HCT116 (cell line): ENCODE data around the gene ANKRD61. TPM values are rescaled to one million over a fixed set of nuclear protein-coding genes. Genes with fewer than 3 reads are reported as not detected.

Experiments
- ATAC-seq: fragments of 200-7000 bp; cut with Tn5 transposase; 2 replicates; pipeline ENCODE4 v1.9.1; 2020; ENCODE audit warnings: mild to moderate bottlenecking, moderate library complexity
- BruUV-seq: library from RNA; stranded (reverse); fragments of 400-500 nt; replicated peaks from 2 replicates; lab custom pipeline; 2021; lab: Mats Ljungman, UMichigan
- CTCF ChIA-PET: fragments of 300-600 bp; sonication (Branson Sonifier 250); formaldehyde crosslinking; loops from one replicate; lab custom pipeline; 2021; ENCODE audit warnings: antibody characterized with exemption; lab: Charles Lee
- POLR2A ChIA-PET: fragments of 300-600, 350-600 bp; sonication (Branson Sonifier 250); formaldehyde crosslinking; loops from one replicate; lab custom pipeline; 2021; ENCODE audit warnings: antibody characterized with exemption; lab: Charles Lee
- RAD21 ChIA-PET, 2 experiments: fragments of 300-600 bp; sonication (Branson Sonifier 250); formaldehyde crosslinking; loops; one replicate each; lab custom pipeline; 2023; ENCODE audit warnings: low total read pairs in 2 of 2; ENCODE audit not compliant: uncharacterized antibody in 2 of 2, unreplicated experiment in 2 of 2, low non-redundant PET in 1 of 2; lab: Charles Lee
- DNase-seq: peaks from one replicate; pipeline ENCODE4 v3.0.0-alpha.2; 2010; ENCODE audit warnings: low read depth, low spot score
- H2AFZ ChIP-seq: fragments of 200-600 bp; shearing (Covaris generic), sonication (generic); 2 replicates; pipeline ENCODE4 v1.6.1; 2017; ENCODE audit warnings: low read depth, mixed run types, mixed read lengths, antibody characterized with exemption, low read length; ENCODE audit not compliant: poor library complexity, severe bottlenecking
- H3K27ac ChIP-seq: 2 replicates; pipeline ENCODE4 v1.5.1; 2012; ENCODE audit warnings: low read depth, low read length
- H3K27me3 ChIP-seq: fragments of 200-600 bp; sonication (generic); 2 replicates; pipeline ENCODE4 v1.6.1; 2016; ENCODE audit warnings: mixed run types, low read length, mixed read lengths; ENCODE audit not compliant: insufficient read depth
- H3K36me3 ChIP-seq, 2 experiments: fragments of 200-500 bp in 1 of 2; fragments of 200-600 bp in 1 of 2; sonication (Bioruptor generic) in 1 of 2; sonication (generic) in 1 of 2; 2 replicates each; pipeline versions ENCODE4 v1.5.1 to v1.6.1; 2014 to 2016; ENCODE audit warnings: low read length in 2 of 2, inconsistent platforms in 1 of 2, mixed read lengths in 1 of 2, mixed run types in 1 of 2; ENCODE audit not compliant: insufficient read depth in 2 of 2, control insufficient read depth in 1 of 2
- H3K4me1 ChIP-seq, 2 experiments: fragments of 200-600 bp in 1 of 2; sonication (generic) in 1 of 2; 2 replicates each; pipeline versions ENCODE4 v1.5.1 to v1.6.1; 2012 to 2017; ENCODE audit warnings: low read length in 2 of 2, inconsistent platforms in 1 of 2, mild to moderate bottlenecking in 1 of 2, mixed read lengths in 1 of 2, mixed run types in 1 of 2, moderate library complexity in 1 of 2; ENCODE audit not compliant: insufficient read depth in 2 of 2, control insufficient read depth in 1 of 2
- H3K4me2 ChIP-seq: fragments of 200-600 bp; sonication (generic); 2 replicates; pipeline ENCODE4 v1.6.1; 2017; ENCODE audit warnings: mixed run types, low read length, mixed read lengths
- H3K4me3 ChIP-seq, 2 experiments: fragments of 200-600 bp in 1 of 2; sonication (generic) in 1 of 2; replicated peaks in 1 of 2; 2 replicates each; pipeline ENCODE4 v1.5.1; 2011 to 2016; ENCODE audit warnings: low read length in 2 of 2, control low read depth in 1 of 2, low read depth in 1 of 2, mild to moderate bottlenecking in 1 of 2, mixed read lengths in 1 of 2, mixed run types in 1 of 2
- H3K79me2 ChIP-seq: fragments of 200-600 bp; sonication (generic); 2 replicates; pipeline ENCODE4 v1.6.1; 2017; ENCODE audit warnings: mild to moderate bottlenecking, mixed run types, low read length, moderate library complexity, mixed read lengths; ENCODE audit not compliant: insufficient read depth
- H3K9ac ChIP-seq: fragments of 200-600 bp; sonication (generic); 2 replicates; pipeline ENCODE4 v1.6.1; 2016; ENCODE audit warnings: low read length, mixed read lengths
- H3K9me2 ChIP-seq: fragments of 200-600 bp; sonication (generic), shearing (Covaris generic); 2 replicates; pipeline ENCODE4 v1.6.1; 2017; ENCODE audit warnings: mixed run types, mild to moderate bottlenecking, moderate library complexity; ENCODE audit not compliant: insufficient read depth
- H3K9me3 ChIP-seq, 2 experiments: fragments of 200-500 bp in 1 of 2; fragments of 200-600 bp in 1 of 2; sonication (Bioruptor generic) in 1 of 2; sonication (generic) in 1 of 2; 2 replicates each; pipeline ENCODE4 v1.6.1; 2014 to 2017; ENCODE audit warnings: low read length in 2 of 2, mixed read lengths in 2 of 2, inconsistent platforms in 1 of 2, low read depth in 1 of 2, mild to moderate bottlenecking in 1 of 2, mixed run types in 1 of 2, moderate library complexity in 1 of 2; ENCODE audit not compliant: control insufficient read depth in 1 of 2, insufficient read depth in 1 of 2
- H4K20me1 ChIP-seq: fragments of 200-600 bp; sonication (generic), shearing (Covaris generic); 2 replicates; pipeline ENCODE4 v1.6.1; 2017; ENCODE audit warnings: mixed run types, mild to moderate bottlenecking, moderate library complexity; ENCODE audit not compliant: insufficient read depth
- CBX3 ChIP-seq: IDR thresholded peaks from 2 replicates; pipeline ENCODE4 v1.6.1; 2012; ENCODE audit warnings: low read depth
- ELF1 ChIP-seq: IDR thresholded peaks from 2 replicates; pipeline ENCODE4 v1.6.1; 2012; ENCODE audit warnings: low read depth, borderline replicate concordance
- EZH2 ChIP-seq: fragments of 200-600 bp; sonication (generic); IDR thresholded peaks from 2 replicates; pipeline ENCODE4 v1.6.1; 2017; ENCODE audit warnings: antibody characterized with exemption, mixed run types
- POLR2A ChIP-seq: IDR thresholded peaks from 2 replicates; pipeline ENCODE4 v1.7.0; 2011; ENCODE audit warnings: borderline replicate concordance; ENCODE audit not compliant: insufficient read depth, insufficient read length; ENCODE audit errors: extremely low read depth
- POLR2AphosphoS5 ChIP-seq: IDR thresholded peaks from 2 replicates; pipeline ENCODE4 v1.6.1; 2011; ENCODE audit warnings: mild to moderate bottlenecking, low read depth, low read length, moderate library complexity
- RAD21 ChIP-seq: IDR thresholded peaks from 2 replicates; pipeline ENCODE4 v1.6.1; 2012; ENCODE audit warnings: low read depth, mild to moderate bottlenecking
- SIN3A ChIP-seq: IDR thresholded peaks from 2 replicates; pipeline ENCODE4 v1.6.1; 2012; ENCODE audit warnings: low read depth
- SRF ChIP-seq: IDR thresholded peaks from 2 replicates; pipeline ENCODE4 v1.6.1; 2012; ENCODE audit warnings: low read depth
- ZFX ChIP-seq: fragments of 450-650 bp; IDR thresholded peaks from 2 replicates; pipeline ENCODE4 v1.6.1; 2017
- intact Hi-C: fragments of 100-400 bp; cut with micrococcal nuclease; formaldehyde crosslinking; loops from 2 replicates; pipeline ENCODE4 v1.10.0; 2022
- total RNA-seq: library from RNA; stranded (reverse); gene quantifications from one replicate; pipeline ENCODE4 v1.2.1, GENCODE V29; 2021; ENCODE audit not compliant: unreplicated experiment
- TF ChIP-seq, protein P1 (sequence below): IDR thresholded peaks from 2 replicates; pipeline ENCODE4 v1.6.1; 2012; ENCODE audit warnings: low read depth

ANKRD61 gene
- total RNA-seq, 1 experiment from 2014 or later = 0.17 TPM

DNA sequence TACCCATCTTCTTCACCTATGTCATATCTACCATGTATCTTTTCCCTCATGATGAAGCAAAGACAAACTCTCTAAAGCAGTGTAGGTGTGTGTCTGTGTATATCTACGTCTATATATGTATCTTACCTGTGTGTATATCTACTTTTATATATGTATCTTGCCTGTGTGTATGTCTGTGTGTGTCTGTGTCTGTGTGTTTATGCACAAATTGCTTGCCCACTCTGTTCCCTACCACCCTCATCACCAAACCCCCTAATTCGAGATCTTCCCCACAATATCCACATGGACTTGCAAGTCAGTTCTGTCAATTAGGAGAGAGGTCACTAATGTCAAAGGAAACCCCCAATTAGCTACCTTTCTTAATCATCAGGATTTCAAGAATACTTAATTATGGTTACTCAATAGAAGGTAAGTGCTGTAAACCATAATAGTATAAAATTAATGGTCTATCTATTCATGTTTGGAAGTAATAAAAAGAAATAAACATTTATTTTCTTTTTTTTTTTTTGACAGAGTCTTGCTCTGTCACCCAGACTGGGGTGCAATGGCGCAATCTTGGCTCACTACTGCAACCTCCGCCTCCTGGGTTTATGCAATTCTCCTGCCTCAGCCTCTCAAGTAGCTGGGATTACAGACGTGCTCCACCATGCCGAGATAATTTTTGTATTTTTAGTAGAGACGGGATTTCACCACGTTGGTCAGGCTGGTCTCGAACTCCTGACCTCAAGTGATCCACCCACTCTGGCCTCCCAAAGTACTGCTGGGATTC is 43.6 kb downstream of the ANKRD61 start:
- DNase-seq (no peak), ATAC-seq (no peak)
- H3K9ac ChIP-seq = no peak overlapping the region
- RAD21 ChIA-PET = no interaction called here
- no peak overlapping the region for H3K27ac ChIP-seq
- no TSS peak for BruUV-seq
- intact Hi-C loops = no loop called here
- no peaks in the 10 kb centered on the region for H3K36me3 ChIP-seq
- POLR2A ChIA-PET = interaction anchor here (1.0 kb wide), 1 partner anchor 66 kb away, joined by 5 read pairs; the partner anchor contains the start of genes AIMP2 and PMS2
- no peak for TF ChIP-seq EZH2
- no peak for TF ChIP-seq RAD21
- TF ChIP-seq SRF = no peak
- TF ChIP-seq ZFX = no peak
- TF ChIP-seq, protein P1, sequence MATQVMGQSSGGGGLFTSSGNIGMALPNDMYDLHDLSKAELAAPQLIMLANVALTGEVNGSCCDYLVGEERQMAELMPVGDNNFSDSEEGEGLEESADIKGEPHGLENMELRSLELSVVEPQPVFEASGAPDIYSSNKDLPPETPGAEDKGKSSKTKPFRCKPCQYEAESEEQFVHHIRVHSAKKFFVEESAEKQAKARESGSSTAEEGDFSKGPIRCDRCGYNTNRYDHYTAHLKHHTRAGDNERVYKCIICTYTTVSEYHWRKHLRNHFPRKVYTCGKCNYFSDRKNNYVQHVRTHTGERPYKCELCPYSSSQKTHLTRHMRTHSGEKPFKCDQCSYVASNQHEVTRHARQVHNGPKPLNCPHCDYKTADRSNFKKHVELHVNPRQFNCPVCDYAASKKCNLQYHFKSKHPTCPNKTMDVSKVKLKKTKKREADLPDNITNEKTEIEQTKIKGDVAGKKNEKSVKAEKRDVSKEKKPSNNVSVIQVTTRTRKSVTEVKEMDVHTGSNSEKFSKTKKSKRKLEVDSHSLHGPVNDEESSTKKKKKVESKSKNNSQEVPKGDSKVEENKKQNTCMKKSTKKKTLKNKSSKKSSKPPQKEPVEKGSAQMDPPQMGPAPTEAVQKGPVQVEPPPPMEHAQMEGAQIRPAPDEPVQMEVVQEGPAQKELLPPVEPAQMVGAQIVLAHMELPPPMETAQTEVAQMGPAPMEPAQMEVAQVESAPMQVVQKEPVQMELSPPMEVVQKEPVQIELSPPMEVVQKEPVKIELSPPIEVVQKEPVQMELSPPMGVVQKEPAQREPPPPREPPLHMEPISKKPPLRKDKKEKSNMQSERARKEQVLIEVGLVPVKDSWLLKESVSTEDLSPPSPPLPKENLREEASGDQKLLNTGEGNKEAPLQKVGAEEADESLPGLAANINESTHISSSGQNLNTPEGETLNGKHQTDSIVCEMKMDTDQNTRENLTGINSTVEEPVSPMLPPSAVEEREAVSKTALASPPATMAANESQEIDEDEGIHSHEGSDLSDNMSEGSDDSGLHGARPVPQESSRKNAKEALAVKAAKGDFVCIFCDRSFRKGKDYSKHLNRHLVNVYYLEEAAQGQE = no peak
- TF ChIP-seq POLR2A = no peak
- no peak for TF ChIP-seq POLR2AphosphoS5
- no peak for TF ChIP-seq CBX3
- no peak for TF ChIP-seq SIN3A
- no peak for TF ChIP-seq ELF1
- H3K79me2 ChIP-seq = no peaks in the 10 kb centered on the region
- H3K4me2 ChIP-seq = no peak overlapping the region
- H3K4me3 ChIP-seq = no peak overlapping the region
- no peaks in the 10 kb centered on the region for H4K20me1 ChIP-seq
- no peaks in the 10 kb centered on the region for H3K27me3 ChIP-seq
- no peaks in the 10 kb centered on the region for H3K9me3 ChIP-seq
- H2AFZ ChIP-seq = no peak overlapping the region
- CTCF ChIA-PET = no interaction called here
- H3K9me2 ChIP-seq = no peaks in the 10 kb centered on the region
- H3K4me1 ChIP-seq = peaks cover 15 to 30% of the 10 kb centered on the region in 2 experiments
